NCI-H2227 (cell line): ENCODE measurements around the gene USP5.

Experiments used
- DNase-seq: peaks from one replicate; lab custom pipeline; 2025; ENCODE audit not compliant: unreplicated experiment; lab: John Stamatoyannopoulos, UW

Gene USP5

GRCh38 chr12:6825398-6826124, 26.4 kb upstream of the USP5 start:
- DNase-seq: peak; percentile 82

DNA sequence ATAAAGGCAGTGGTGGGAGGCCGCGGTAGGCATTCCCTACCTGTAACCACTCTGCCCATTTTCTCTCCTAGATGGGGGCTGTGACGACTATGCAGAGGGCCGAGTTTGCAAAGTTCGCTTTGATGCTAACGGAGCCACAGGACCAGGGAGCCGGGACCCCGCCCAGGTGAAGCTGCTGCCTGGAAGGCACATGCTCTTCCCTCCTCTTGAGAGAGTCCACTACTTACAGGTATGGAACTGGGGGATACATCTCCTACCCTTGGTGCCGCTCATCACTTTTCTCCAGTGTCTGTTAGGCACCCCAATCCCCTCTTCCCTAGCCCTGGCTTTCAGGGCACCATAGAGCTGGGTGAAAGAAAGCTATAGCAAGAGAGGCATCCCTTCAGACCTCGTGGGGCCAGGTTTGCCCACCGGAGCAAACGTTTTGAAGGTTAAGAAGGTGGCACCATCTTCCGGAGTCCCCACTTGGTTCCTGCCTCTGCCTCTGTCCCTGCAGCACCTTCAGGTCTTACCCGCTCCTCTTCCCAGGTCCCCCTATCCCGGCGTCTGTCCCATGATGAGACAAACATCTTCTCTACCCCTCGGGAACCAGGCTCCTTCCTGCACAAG, 25.7 kb upstream of the USP5 start:
- DNase-seq: no peak

DNA sequence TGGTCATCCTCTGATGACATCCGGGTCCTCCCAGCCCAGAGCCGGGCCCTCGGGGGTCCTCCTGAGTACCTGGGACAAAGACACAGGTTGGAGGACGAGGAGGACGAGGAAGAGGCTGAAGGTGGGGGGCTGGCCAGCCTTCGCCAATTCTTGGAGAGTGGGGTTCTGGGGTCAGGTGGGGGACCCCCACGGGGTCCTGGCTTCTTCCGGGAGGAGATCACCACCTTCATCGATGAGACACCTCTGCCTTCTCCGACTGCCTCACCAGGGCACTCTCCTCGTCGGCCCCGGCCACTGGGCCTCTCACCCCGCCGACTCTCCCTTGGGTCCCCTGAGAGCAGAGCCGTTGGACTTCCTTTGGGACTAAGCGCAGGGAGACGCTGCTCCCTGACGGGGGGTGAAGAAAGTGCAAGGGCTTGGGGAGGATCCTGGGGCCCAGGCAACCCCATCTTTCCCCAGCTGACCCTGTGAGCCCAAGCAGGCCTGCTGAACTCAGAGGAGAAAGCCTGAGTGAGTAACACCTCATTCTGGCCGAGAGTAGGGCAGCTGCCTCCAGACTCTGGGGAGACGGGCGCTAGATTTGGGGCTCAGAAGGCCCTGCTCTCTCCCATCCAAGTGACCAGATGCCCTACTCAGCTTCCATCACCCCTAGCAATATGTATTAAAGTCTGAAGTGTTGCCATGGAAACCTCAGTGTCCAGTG, 25.1 kb upstream of the USP5 start:
- no peak for DNase-seq

- peak; percentile 87 for DNase-seq
Measured at GRCh38 chr12:6827437-6827911, 24.5 kb upstream of the USP5 start.

GRCh38 chr12:6827982-6828780, 23.8 kb upstream of the USP5 start, which contains the start of gene P3H3:
P3H3 (plus strand) TSS chr12:6828407; CDS start chr12:6828441, 34 bp downstream.
- DNase-seq: peak; percentile 41

DNA sequence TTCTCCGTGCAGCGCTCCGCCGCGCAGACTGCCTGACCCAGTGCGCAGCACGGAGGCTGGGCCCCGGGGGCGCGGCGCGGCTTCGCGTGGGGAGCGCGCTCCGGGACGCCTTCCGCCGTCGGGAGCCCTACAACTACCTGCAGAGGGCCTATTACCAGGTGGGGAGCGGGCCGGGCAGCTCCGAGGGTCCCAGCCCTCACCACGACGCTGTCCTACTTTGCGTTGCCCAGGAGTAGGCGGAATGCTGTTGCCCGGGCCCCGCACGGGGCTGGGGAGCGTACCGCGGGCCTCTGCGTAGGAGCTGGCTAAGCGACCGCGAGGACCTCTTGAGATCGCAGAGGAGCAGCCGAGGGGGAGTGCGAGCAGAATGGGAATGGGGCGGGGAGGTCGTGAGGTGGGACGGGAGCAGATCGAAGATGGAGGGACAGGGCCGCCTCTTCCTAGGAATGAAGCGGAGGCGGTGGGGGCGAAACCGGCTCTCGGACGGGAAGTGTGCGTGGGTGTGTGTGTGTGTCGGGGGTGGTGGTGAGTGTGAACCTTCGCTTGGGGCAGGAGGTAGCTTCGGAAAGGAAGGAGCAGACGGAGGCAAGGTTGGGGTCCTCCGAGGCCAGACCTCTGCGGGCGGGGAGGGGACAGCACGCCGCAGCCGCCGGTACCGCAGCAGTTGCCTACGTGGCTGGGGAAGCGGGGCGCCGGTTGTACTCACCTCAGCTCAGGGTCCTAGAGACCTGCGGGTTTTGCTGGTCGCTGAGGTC, 23.0 kb upstream of the USP5 start:
- peak; percentile 47 for DNase-seq

DNA sequence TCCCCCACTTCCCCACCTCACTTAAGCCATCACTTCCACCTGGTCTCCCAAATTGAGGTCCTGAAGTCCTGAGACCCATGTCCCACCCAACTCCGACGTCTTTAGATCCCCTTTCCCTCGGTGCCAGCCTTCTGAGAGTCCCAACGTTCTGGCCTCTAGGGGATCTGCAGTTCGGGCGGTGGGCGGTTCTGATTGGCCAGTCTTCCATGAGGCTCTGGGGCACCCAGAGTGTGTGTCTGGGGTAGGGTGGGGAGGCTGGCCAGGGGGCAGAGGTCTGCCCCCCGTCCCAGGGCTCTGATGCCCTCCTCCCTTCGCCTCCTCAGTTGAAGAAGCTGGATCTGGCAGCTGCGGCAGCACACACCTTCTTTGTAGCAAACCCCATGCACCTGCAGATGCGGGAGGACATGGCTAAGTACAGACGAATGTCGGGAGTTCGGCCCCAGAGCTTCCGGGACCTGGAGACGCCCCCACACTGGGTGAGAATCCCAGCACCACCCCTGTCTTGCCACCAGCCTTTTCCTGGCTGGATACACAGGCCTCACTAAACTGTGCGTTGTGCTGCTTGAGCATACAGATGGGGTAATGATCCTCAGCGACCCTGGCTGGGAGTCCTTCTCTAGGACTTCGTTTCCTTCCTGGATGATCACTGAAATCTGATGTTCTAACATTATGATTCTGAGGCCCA, 22.3 kb upstream of the USP5 start:
- peak; percentile 47 for DNase-seq

DNA sequence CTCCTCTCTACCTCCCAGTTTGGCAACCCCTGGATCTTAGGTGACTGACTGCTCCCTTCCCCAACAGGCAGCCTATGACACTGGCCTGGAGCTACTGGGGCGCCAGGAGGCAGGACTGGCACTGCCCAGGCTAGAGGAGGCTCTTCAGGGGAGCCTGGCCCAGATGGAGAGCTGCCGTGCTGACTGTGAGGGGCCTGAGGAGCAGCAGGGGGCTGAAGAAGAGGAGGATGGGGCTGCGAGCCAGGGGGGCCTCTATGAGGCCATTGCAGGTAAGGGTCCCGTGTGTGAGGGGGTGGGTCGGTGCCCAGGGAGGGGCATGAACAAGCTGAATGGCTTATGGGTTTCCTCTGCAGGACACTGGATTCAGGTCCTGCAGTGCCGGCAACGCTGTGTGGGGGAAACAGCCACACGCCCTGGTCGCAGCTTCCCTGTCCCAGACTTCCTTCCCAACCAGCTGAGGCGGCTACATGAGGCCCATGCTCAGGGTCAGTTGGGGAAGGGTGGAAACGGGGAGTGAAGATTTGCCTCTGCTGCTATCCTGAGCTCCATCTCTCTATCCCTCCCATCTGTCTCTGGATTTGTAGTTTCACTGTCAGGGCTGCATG, 21.6 kb upstream of the USP5 start:
- DNase-seq: no peak

DNA sequence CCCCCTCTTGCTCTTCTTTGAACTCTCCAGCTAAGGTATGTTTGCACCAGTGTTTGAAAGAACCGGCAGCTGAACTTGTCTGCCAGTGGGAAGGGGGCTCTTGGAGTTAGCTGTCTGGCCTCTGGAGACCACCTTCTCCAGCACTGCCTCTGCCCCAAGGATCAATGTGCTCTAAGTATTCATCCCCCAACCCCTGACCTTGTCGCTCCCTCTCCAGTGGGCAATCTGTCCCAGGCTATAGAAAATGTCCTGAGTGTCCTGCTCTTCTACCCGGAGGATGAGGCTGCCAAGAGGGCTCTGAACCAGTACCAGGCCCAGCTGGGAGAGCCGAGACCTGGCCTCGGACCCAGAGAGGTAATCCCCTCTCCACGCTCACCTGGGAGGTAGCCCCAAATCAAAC, 21.0 kb upstream of the USP5 start:
- no peak for DNase-seq

- no peak for DNase-seq
Measured at GRCh38 chr12:6831450-6831995, 20.4 kb upstream of the USP5 start.

- DNase-seq: no peak
Measured at GRCh38 chr12:6832125-6832524, 19.8 kb upstream of the USP5 start.

DNA sequence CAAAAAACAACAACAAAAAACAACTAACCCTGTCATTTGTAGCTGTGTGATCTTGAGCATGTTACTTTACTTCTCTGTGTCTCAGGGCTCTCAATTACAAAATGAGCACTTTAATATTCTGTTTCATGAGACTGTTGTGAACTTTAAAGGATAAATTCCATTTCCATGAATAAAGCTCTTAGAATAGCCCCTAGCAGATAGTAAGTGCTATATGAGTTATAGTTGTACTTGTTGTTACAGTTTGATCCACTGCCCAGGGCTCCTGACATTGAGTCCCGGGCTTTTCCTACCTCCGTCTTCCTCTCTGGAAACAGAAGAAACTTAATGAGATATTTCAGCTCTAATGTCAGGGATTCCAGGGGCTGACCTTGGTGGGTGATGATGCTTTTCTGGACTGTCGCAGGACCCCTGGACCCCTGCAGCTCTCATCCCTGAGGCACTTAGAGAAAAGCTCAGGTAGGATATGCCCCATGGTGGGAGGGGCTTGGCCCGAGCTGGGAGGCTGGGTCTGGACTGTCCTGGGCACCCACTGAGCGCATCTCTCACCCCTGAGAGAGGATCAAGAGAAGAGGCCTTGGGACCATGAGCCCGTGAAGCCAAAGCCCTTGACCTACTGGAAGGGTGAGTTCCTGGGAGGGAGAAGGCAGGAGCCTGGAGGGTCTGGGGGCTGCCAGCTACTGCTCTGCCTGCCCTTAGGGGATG, 18.6 kb upstream of the USP5 start:
- no peak for DNase-seq

GRCh38 chr12:6834254-6834653, 17.7 kb upstream of the USP5 start:
- DNase-seq: no peak

DNA sequence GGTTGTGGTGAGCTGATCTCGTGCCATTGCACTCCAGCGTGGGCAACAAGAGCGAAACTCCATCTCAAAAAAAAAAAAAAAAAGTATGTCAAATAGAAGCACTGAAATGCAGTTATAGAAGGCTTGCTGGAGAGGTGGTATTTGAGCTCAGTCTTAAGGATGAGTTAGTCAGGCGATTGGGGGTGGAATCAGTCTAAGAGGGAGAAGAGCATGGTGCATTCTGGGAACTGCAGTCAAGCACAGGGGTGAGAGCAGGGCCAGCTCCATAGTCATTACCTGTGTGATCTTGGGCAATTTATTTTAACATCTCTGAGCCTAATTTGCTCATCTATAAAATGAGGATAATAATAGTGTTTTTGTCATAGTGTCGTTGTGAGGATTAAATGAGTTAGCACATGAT, 17.1 kb upstream of the USP5 start:
- peak; percentile 36 for DNase-seq

DNA sequence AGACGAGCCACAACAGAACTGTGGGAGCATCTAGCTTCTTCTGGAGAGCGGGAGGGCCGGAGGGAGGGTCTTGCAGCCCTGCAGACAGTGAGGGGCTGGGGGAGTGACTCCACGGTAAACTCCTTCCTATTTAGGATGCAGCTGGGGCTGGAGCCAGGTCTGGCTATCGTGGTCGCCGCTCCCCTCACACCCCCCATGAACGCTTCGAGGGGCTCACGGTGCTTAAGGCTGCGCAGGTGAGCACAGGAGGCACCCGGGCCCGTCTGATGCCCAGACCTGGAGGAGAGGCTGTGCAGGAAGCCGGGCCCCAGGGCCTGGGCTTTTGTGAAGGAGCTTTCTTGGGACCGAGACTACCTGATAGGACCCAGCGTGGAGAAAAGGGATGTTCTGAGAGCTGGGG, 15.1 kb upstream of the USP5 start:
- DNase-seq: no peak

DNA sequence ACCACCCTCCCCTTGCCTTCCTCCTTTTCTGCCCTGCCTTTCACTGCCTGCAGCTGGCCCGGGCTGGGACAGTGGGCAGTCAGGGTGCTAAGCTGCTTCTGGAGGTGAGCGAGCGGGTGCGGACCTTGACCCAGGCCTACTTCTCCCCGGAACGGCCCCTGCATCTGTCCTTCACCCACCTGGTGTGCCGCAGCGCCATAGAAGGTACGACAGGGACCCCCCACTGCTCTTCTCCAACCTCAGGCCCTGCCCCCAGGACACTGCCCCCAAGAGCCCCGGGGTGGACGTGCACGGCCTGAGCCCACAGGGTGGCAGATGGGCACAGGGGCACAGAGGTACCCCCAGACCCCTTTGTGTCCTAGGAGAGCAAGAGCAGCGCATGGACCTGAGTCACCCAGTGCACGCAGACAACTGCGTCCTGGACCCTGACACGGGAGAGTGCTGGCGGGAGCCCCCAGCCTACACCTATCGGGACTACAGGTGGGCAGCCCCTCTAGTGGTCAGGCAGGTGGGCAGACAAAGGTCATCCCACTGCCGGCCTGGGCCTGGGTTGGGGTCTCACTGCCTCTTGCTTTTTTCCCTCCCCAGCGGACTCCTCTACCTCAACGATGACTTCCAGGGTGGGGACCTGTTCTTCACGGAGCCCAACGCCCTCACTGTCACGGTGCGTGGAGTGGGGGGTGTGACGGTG, 14.4 kb upstream of the USP5 start:
- DNase-seq: no peak

DNA sequence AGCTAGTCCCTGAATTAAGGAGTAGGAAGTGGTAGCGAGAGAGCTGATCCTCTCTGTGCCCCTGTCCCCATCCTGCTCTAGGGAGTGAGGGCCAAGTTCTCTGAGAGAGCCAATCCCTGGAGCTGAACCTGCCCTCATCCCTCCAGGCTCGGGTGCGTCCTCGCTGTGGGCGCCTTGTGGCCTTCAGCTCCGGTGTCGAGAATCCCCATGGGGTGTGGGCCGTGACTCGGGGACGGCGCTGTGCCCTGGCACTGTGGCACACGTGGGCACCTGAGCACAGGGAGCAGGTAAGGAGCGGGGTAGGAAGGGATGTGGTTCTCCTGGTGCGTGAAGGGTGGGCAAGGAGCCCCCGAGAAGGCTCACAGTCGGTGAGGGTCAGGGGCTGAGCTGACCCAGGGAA, 13.1 kb upstream of the USP5 start:
- no peak for DNase-seq
